ENCODE measurements around the gene L3HYPDH.
"Not testable (repeated sequence)": the region's sequence is repeated elsewhere in the genome, so short reads cannot be mapped to it uniquely, and the experiment has no call there.

Gene L3HYPDH

GRCh38 chr14:59478540-59478939, 5.7 kb downstream of the L3HYPDH start:
- no peak for DNase-seq (ENCODE audit: low spot score)

- no peak for DNase-seq (ENCODE audit: low spot score)
Observed at GRCh38 chr14:59475709-59476108, 8.5 kb downstream of the L3HYPDH start.

- DNase-seq (ENCODE audit: low spot score) = no peak
Observed at GRCh38 chr14:59474172-59474571, 10.0 kb downstream of the L3HYPDH start.

GRCh38 chr14:59465316-59466135, 18.7 kb downstream of the L3HYPDH start, which contains the start of gene GPR135:
GPR135 (minus strand) TSS chr14:59465380; CDS start chr14:59465226, 154 bp downstream.
- peak; percentile 11 for DNase-seq (ENCODE audit: low spot score)

GRCh38 chr14:59464486-59465315, 19.5 kb downstream of the L3HYPDH start:
- peak; percentile 31 for DNase-seq (ENCODE audit: low spot score)

GRCh38 chr14:59463787-59464485, 20.3 kb downstream of the L3HYPDH start:
- DNase-seq (ENCODE audit: low spot score) = peak; percentile 4

GRCh38 chr14:59461891-59462290, 22.3 kb downstream of the L3HYPDH start:
- no peak for DNase-seq (ENCODE audit: low spot score)

- DNase-seq (ENCODE audit: low spot score) = no peak
Observed at GRCh38 chr14:59460378-59460777, 23.8 kb downstream of the L3HYPDH start.

- DNase-seq (ENCODE audit: low spot score) = no peak
Observed at GRCh38 chr14:59458486-59458885, 25.7 kb downstream of the L3HYPDH start.

- no peak for DNase-seq (ENCODE audit: low spot score)
Observed at GRCh38 chr14:59455411-59455810, 28.8 kb downstream of the L3HYPDH start.

- DNase-seq (ENCODE audit: low spot score) = no peak
Observed at GRCh38 chr14:59454139-59454538, 30.1 kb downstream of the L3HYPDH start.

- DNase-seq (ENCODE audit: low spot score) = no peak
Observed at GRCh38 chr14:59451849-59452248, 32.4 kb downstream of the L3HYPDH start.

- DNase-seq (ENCODE audit: low spot score) = no peak
Observed at GRCh38 chr14:59450716-59451115, 33.5 kb downstream of the L3HYPDH start.

- DNase-seq (ENCODE audit: low spot score) = not testable (repeated sequence)
Observed at GRCh38 chr14:59448673-59449072, 35.5 kb downstream of the L3HYPDH start.

GRCh38 chr14:59439256-59439965, 44.8 kb downstream of the L3HYPDH start:
- DNase-seq (ENCODE audit: low spot score) = no peak

GRCh38 chr14:59438195-59438647, 46.0 kb downstream of the L3HYPDH start:
- DNase-seq (ENCODE audit: low spot score) = no peak

- DNase-seq (ENCODE audit: low spot score) = no peak
Observed at GRCh38 chr14:59435987-59436386, 48.2 kb downstream of the L3HYPDH start.

- DNase-seq (ENCODE audit: low spot score) = no peak
Observed at GRCh38 chr14:59435101-59435500, 49.1 kb downstream of the L3HYPDH start.

- DNase-seq (ENCODE audit: low spot score) = no peak
Observed at GRCh38 chr14:59429790-59430189, 54.4 kb downstream of the L3HYPDH start.

- DNase-seq (ENCODE audit: low spot score) = no peak
Observed at GRCh38 chr14:59428581-59429012, 55.6 kb downstream of the L3HYPDH start.

All from CD4-positive, alpha-beta T cell treated with Interleukin-6 at 100 ng/mL for 8 hours (primary cell).